Prostate gland (tissue), 2 donors: ENCODE results near the gene GMIP.

Experiments used
- CTCF ChIP-seq, 4 experiments: fragments of 200-600 bp in 2 of 4; fragments of 450-650 bp in 2 of 4; sonication (generic) in 2 of 4; IDR thresholded peaks; 1 replicate in 3 of 4; 2 replicates in 1 of 4; pipeline ENCODE4 v1.5.1; 2016 to 2019; ENCODE audit warnings: antibody characterized with exemption in 4 of 4, mild to moderate bottlenecking in 2 of 4, moderate library complexity in 2 of 4
- POLR2AphosphoS5 ChIP-seq: sonication (generic); formaldehyde crosslinking; IDR thresholded peaks from one replicate; pipeline ENCODE4 v1.6.1; 2017; ENCODE audit warnings: antibody characterized with exemption

GRCh38 chr19:19584356-19584755 lies 59.1 kb downstream of the GMIP start:
- no peak for TF ChIP-seq CTCF (IDR thresholded peaks at IDR 0.05)
- no peak for TF ChIP-seq POLR2AphosphoS5
